A549 (cell line): ENCODE results near the gene POLR2E. TPM values are rescaled to one million over a fixed set of nuclear protein-coding genes. Genes with fewer than 3 reads are reported as not detected.

Experiments used
- ATAC-seq, 2 experiments: fragments of 200-7000 bp in 1 of 2; fragments of >200 bp in 1 of 2; cut with Nextera tagmentation in 1 of 2; cut with Tn5 transposase in 1 of 2; 3 replicates each; pipeline versions ENCODE4 v1.8.0 to v1.9.1; 2018 to 2020; ENCODE audit warnings: mild to moderate bottlenecking in 1 of 2, moderate library complexity in 1 of 2
- CTCF ChIA-PET: fragments of 300-600 bp; sonication (Branson Sonifier 250); formaldehyde crosslinking; extraction: SDS; loops from one replicate; lab custom pipeline; 2021; ENCODE audit warnings: antibody characterized with exemption, inconsistent platforms; lab: Yijun Ruan, JAX
- POLR2A ChIA-PET: fragments of 350-600 bp; formaldehyde crosslinking; extraction: SDS; loops from one replicate; lab custom pipeline; 2021; ENCODE audit warnings: antibody characterized with exemption, inconsistent platforms; lab: Yijun Ruan, JAX
- DNase-seq, 2 experiments: peaks; one replicate each; pipeline versions ENCODE4 v3.0.0 to v3.0.0-alpha.2; 2011 to 2016; ENCODE audit warnings: low read depth in 1 of 2, low spot score in 1 of 2
- FAIRE-seq: peaks from 2 replicates; lab custom pipeline; 2011; peaks lifted over from hg19 to GRCh38; lab: Jason Lieb, UNC
- H3K27ac ChIP-seq, 2 experiments: fragments of >200 bp; sonication (Bioruptor Twin); formaldehyde crosslinking; 3 replicates each; pipeline ENCODE4 v1.5.1; 2016 to 2017
- H3K4me1 ChIP-seq: fragments of >200 bp; sonication (Bioruptor Twin); formaldehyde crosslinking; 3 replicates; pipeline ENCODE4 v1.6.1; 2016
- H3K4me2 ChIP-seq: fragments of >200 bp; sonication (Bioruptor Twin); formaldehyde crosslinking; 3 replicates; pipeline ENCODE4 v1.6.1; 2016
- H3K4me3 ChIP-seq: fragments of >200 bp; sonication (Bioruptor Twin); formaldehyde crosslinking; 3 replicates; pipeline ENCODE4 v1.5.1; 2016
- H3K9me3 ChIP-seq: fragments of >200 bp; sonication (Bioruptor Twin); formaldehyde crosslinking; 3 replicates; pipeline ENCODE4 v1.6.1; 2016
- BCL3 ChIP-seq: fragments of >200 bp; sonication (Bioruptor Twin); formaldehyde crosslinking; IDR thresholded peaks from 3 replicates; pipeline ENCODE4 v1.6.1; 2016
- CBX2 ChIP-seq: fragments of 200-600 bp; sonication (generic); IDR thresholded peaks from 2 replicates; pipeline ENCODE4 v1.6.1; 2016; ENCODE audit warnings: low read depth, mild to moderate bottlenecking, borderline replicate concordance
- CTCF ChIP-seq: fragments of >200 bp; sonication (Bioruptor Twin); formaldehyde crosslinking; IDR thresholded peaks from 3 replicates; pipeline ENCODE4 v1.5.1; 2016
- EHF ChIP-seq: fragments of 250-450 bp; sonication (Bioruptor Pico); IDR thresholded peaks from 2 replicates; pipeline ENCODE4 v1.5.0; 2020; ENCODE audit warnings: mild to moderate bottlenecking
- EP300 ChIP-seq, 2 experiments: fragments of >200 bp; sonication (Bioruptor Twin); formaldehyde crosslinking; IDR thresholded peaks; 2 replicates in 1 of 2; 3 replicates in 1 of 2; pipeline ENCODE4 v1.6.1; 2016 to 2017
- ESRRA ChIP-seq: fragments of 150-350 bp; IDR thresholded peaks from 2 replicates; pipeline ENCODE4 v1.6.1; 2014; ENCODE audit warnings: mild to moderate bottlenecking, low read length, borderline replicate concordance
- HMGXB4 ChIP-seq: fragments of 250-450 bp; sonication (Bioruptor Pico); IDR thresholded peaks from 2 replicates; pipeline ENCODE4 v1.5.0; 2021; ENCODE audit warnings: mild to moderate bottlenecking, moderate library complexity, borderline replicate concordance
- HOXA7 ChIP-seq: fragments of 250-450 bp; sonication (Bioruptor Pico); IDR thresholded peaks from 2 replicates; pipeline ENCODE4 v1.5.0; 2020; ENCODE audit warnings: mild to moderate bottlenecking, moderate library complexity
- HOXB13 ChIP-seq: fragments of 250-450 bp; sonication (Bioruptor Pico); IDR thresholded peaks from 2 replicates; pipeline ENCODE4 v1.5.0; 2020; ENCODE audit warnings: low read depth, mild to moderate bottlenecking, moderate library complexity
- MAFK ChIP-seq: fragments of 450-650 bp; IDR thresholded peaks from 2 replicates; pipeline ENCODE4 v1.6.1; 2014; ENCODE audit not compliant: partially characterized antibody
- MAZ ChIP-seq: fragments of 150-350 bp; IDR thresholded peaks from 2 replicates; pipeline ENCODE4 v1.6.1; 2014; ENCODE audit warnings: antibody characterized with exemption, low read depth, low read length, borderline replicate concordance
- NFE2L2 ChIP-seq: fragments of 150-350 bp; conservative IDR thresholded peaks from 2 replicates; pipeline ENCODE4 v1.6.1; 2014; ENCODE audit warnings: low read length
- NPAS2 ChIP-seq: fragments of 250-450 bp; sonication (Bioruptor Pico); IDR thresholded peaks from 2 replicates; pipeline ENCODE4 v1.8.0; 2022; ENCODE audit warnings: mild to moderate bottlenecking, moderate library complexity, borderline replicate concordance
- NR3C1 ChIP-seq: fragments of >200 bp; sonication (Bioruptor Twin); formaldehyde crosslinking; IDR thresholded peaks from 3 replicates; pipeline ENCODE4 v1.6.1; 2017
- POLR2A ChIP-seq: IDR thresholded peaks from 2 replicates; pipeline ENCODE4 v1.6.1; 2012; ENCODE audit warnings: mild to moderate bottlenecking, low read length
- RCOR1 ChIP-seq: fragments of 150-350 bp; IDR thresholded peaks from 2 replicates; pipeline ENCODE4 v1.6.1; 2014; ENCODE audit warnings: antibody characterized with exemption, low read length, low read depth
- REST ChIP-seq: fragments of 200-600 bp; sonication (generic); IDR thresholded peaks from 2 replicates; pipeline ENCODE4 v1.6.1; 2016; ENCODE audit warnings: antibody characterized with exemption, mild to moderate bottlenecking, moderate library complexity
- TFCP2L1 ChIP-seq: fragments of 250-450 bp; sonication (Bioruptor Pico); IDR thresholded peaks from 2 replicates; pipeline ENCODE4 v1.5.0; 2021; ENCODE audit warnings: mild to moderate bottlenecking
- TP53 ChIP-seq: fragments of 250-450 bp; sonication (Bioruptor Pico); IDR thresholded peaks from 2 replicates; pipeline ENCODE4 v1.5.0; 2021; ENCODE audit warnings: mild to moderate bottlenecking, moderate library complexity
- ZC3H11A ChIP-seq: fragments of 450-650 bp; IDR thresholded peaks from 2 replicates; pipeline ENCODE4 v1.6.1; 2014; ENCODE audit warnings: antibody characterized with exemption, mild to moderate bottlenecking
- ZFP36 ChIP-seq: fragments of 450-650 bp; IDR thresholded peaks from 2 replicates; pipeline ENCODE4 v1.6.1; 2014; ENCODE audit warnings: borderline replicate concordance; ENCODE audit not compliant: partially characterized antibody
- WGBS: methylation state at CpG from one replicate; pipeline ENCODE4 v1.1.6; 2017; ENCODE audit errors: missing lambda C conversion rate; 5-methylcytosine and 5-hydroxymethylcytosine counted together
- polyA plus RNA-seq, 4 experiments: library from polyadenylated mRNA; depleted of rRNA in 3 of 4; stranded (reverse); fragments of >200 nt; fragmentation: RNase III in 1 of 4; extraction: RNeasy Plus Mini Kit Qiagen cat#74134 plus additional on column Dnase treatment in 1 of 4; gene quantifications; 2 replicates in 3 of 4; 3 replicates in 1 of 4; pipeline ENCODE4 v1.2.3, GENCODE V29; 2011 to 2017

The POLR2E gene
- polyA plus RNA-seq, 2 of the 4 experiments (the other 2 are of a cell fraction): 99.6 to 172 TPM

GRCh38 chr19:1123885-1124677, 28.9 kb upstream of the POLR2E start:
- peak; percentile 11 to 22; a peak in 4 of 6 replicates for ATAC-seq
- Histone ChIP-seq H3K4me2 (no peak overlapping the region), H3K9me3 (no peaks in the 10 kb centered on the region), H3K4me3 (no peak overlapping the region), H3K4me1 (peaks cover 9% of the 10 kb centered on the region; the same call in 2 of the 3 replicates), H3K27ac (peak overlapping the region in 1 of 2 experiments; percentile 56; a peak in 3 of 6 replicates)
- 100% methylated on average over 1 of the region's 23 CpGs for WGBS
- DNase-seq: no peak
- TF ChIP-seq ESRRA: no peak
- TF ChIP-seq TP53 (CRISPR knock-in tag): no peak
- no peak for TF ChIP-seq HOXA7 (CRISPR knock-in tag)
- no peak for TF ChIP-seq HMGXB4 (CRISPR knock-in tag)
- ChIA-PET POLR2A (no interaction called here), CTCF (interaction anchor here (1.3 to 4.5 kb wide), 3 partner anchors 9 to 69 kb away, joined by 5 to 29 read pairs (median 11); no protein-coding TSS in a partner anchor)
- FAIRE-seq: no peak

GRCh38 chr19:1123381-1123780, 28.2 kb upstream of the POLR2E start:
- H3K9me3 ChIP-seq: no peaks in the 10 kb centered on the region
- 94% methylated on average over 13 of the region's 20 CpGs for WGBS
- peaks cover 9% of the 10 kb centered on the region; the same call in 2 of the 3 replicates for H3K4me1 ChIP-seq
- H3K4me2 ChIP-seq: no peak overlapping the region
- TF ChIP-seq ESRRA (no peak), POLR2A (no peak), HOXB13 (CRISPR knock-in tag) (no peak), RCOR1 (no peak), BCL3 (no peak), NFE2L2 (no peak), MAZ (no peak), ZFP36 (no peak), EP300 (IDR thresholded peaks at IDR 0.05) (no peak), NPAS2 (CRISPR knock-in tag) (no peak), CBX2 (no peak), REST (no peak), MAFK (no peak), TFCP2L1 (CRISPR knock-in tag) (no peak), NR3C1 (no peak), ZC3H11A (no peak), EHF (CRISPR knock-in tag) (no peak), CTCF (no peak)
- no peak overlapping the region for H3K4me3 ChIP-seq
- ChIA-PET POLR2A (interaction anchor here (1.0 kb wide), 1 partner anchor 32 kb away, joined by 3 read pairs; no protein-coding TSS in a partner anchor), CTCF (interaction anchor here (0.7 to 4.5 kb wide), 4 partner anchors 8 to 70 kb away, joined by 3 to 29 read pairs (median 8); no protein-coding TSS in a partner anchor)
- FAIRE-seq (no peak), DNase-seq (no peak), ATAC-seq (peak; percentile 3 to 9; a peak in 3 of 6 replicates)
- H3K27ac ChIP-seq: peak overlapping the region in 1 of 2 experiments; percentile 56; a peak in 2 of 6 replicates
